GM19372 (cell line): Measurements from ENCODE around the gene SENP1.

ENCODE experiments used
- ATAC-seq: cut with Tn5 transposase; IDR thresholded peaks from one replicate; pipeline ENCODE4 v1.9.1; 2021; ENCODE audit warnings: mild to moderate bottlenecking, low read depth, moderate library complexity; ENCODE audit not compliant: unreplicated experiment

SENP1 gene

GRCh38 chr12:48039151-48039550 is 66.7 kb downstream of the SENP1 start:
- ATAC-seq, result no peak

GRCh38 chr12:48038085-48038484 is 67.8 kb downstream of the SENP1 start:
- no peak for ATAC-seq

GRCh38 chr12:48037267-48037915 is 68.5 kb downstream of the SENP1 start:
- no peak for ATAC-seq

- ATAC-seq, result no peak
These were observed 69.1 kb downstream of the SENP1 start for GRCh38 chr12:48036818-48037217.

- no peak for ATAC-seq
These were observed 70.8 kb downstream of the SENP1 start for GRCh38 chr12:48034835-48035805.

GRCh38 chr12:48033451-48033850 is 72.4 kb downstream of the SENP1 start:
- ATAC-seq, result no peak

GRCh38 chr12:48032597-48032996 is 73.3 kb downstream of the SENP1 start:
- no peak for ATAC-seq

- no peak for ATAC-seq
These were observed 74.5 kb downstream of the SENP1 start for GRCh38 chr12:48031135-48031960.

- no peak for ATAC-seq
These were observed 75.7 kb downstream of the SENP1 start for GRCh38 chr12:48030173-48030650.

- ATAC-seq, result no peak
These were observed 76.2 kb downstream of the SENP1 start for GRCh38 chr12:48029491-48030172.

GRCh38 chr12:48028541-48029431 is 77.1 kb downstream of the SENP1 start:
- ATAC-seq, result no peak

GRCh38 chr12:48027183-48028002 is 78.5 kb downstream of the SENP1 start:
- no peak for ATAC-seq

- no peak for ATAC-seq
These were observed 79.6 kb downstream of the SENP1 start for GRCh38 chr12:48026060-48026827.

GRCh38 chr12:48025281-48025680 is 80.6 kb downstream of the SENP1 start:
- no peak for ATAC-seq

- no peak for ATAC-seq
These were observed 81.1 kb downstream of the SENP1 start for GRCh38 chr12:48024735-48025134.

- no peak for ATAC-seq
These were observed 82.5 kb downstream of the SENP1 start for GRCh38 chr12:48023386-48023785.

GRCh38 chr12:48022676-48023385 is 83.0 kb downstream of the SENP1 start:
- ATAC-seq, result no peak
